ENCODE results near the gene SSH2.

Gene SSH2

DNA sequence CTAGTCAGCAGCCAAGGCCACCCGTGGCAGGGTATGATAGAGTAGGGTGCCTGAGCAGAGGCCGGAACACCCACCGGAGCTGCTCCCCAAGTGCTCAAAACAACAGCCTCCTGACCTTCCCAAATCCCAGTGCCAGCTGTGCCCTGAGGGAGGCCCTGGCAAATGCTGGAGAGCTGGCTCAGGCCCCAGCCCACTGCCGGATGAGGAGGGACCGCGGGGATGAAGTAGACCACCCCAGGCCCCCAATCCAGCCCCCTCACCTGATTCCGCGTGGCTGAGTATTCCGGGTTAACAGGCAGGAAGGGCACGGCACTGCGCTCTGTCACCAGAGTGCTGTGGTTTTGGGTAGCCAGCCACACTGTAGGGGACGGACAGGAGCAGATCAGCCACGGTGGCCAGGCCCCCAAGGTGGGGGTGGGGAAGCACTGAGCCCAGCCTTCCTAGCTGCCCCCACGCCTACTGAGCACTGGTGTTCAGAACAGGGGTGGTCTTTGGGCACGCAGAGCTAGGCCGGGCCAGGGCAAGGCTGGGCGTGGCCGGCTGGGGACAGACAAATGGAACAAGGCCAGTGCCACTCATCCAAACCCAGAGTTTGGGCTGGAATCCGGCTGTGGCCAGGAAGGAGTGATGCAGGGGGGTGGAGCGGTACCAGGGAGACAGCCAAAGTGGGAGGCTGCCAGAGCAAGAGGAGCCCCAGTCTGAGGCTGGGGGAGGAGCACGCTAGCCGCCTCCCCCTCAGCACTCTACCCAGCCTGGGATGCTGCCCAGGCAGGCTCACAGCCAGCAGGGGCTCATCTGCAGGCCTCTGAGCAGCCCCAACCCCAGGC, 352.4 kb downstream of the SSH2 start:
- Histone ChIP-seq H3K36me3 (ENCODE audit: insufficient read depth) (no peaks in the 10 kb centered on the region), H3K9ac (no peak overlapping the region), H3K27ac (no peak overlapping the region), H3K4me3 (IDR thresholded peaks at IDR 0.05; ENCODE audit: insufficient read depth, low read depth, low read length) (no peak overlapping the region), H3K4me1 (ENCODE audit: low read depth, poor library complexity, severe bottlenecking) (peaks cover 13% of the 10 kb centered on the region), H4K20me1 (ENCODE audit: insufficient read depth) (no peaks in the 10 kb centered on the region), H3K4me2 (no peak overlapping the region), H3K27me3 (ENCODE audit: insufficient read depth, low read depth) (no peaks in the 10 kb centered on the region), H2AFZ (ENCODE audit: low read depth) (no peak overlapping the region), H3K79me2 (ENCODE audit: insufficient read depth, low read depth) (no peaks in the 10 kb centered on the region)
- TF ChIP-seq, protein P1, sequence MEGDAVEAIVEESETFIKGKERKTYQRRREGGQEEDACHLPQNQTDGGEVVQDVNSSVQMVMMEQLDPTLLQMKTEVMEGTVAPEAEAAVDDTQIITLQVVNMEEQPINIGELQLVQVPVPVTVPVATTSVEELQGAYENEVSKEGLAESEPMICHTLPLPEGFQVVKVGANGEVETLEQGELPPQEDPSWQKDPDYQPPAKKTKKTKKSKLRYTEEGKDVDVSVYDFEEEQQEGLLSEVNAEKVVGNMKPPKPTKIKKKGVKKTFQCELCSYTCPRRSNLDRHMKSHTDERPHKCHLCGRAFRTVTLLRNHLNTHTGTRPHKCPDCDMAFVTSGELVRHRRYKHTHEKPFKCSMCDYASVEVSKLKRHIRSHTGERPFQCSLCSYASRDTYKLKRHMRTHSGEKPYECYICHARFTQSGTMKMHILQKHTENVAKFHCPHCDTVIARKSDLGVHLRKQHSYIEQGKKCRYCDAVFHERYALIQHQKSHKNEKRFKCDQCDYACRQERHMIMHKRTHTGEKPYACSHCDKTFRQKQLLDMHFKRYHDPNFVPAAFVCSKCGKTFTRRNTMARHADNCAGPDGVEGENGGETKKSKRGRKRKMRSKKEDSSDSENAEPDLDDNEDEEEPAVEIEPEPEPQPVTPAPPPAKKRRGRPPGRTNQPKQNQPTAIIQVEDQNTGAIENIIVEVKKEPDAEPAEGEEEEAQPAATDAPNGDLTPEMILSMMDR (conservative IDR thresholded peaks at IDR 0.05; ENCODE audit: low read depth, low read length) = no peak

DNA sequence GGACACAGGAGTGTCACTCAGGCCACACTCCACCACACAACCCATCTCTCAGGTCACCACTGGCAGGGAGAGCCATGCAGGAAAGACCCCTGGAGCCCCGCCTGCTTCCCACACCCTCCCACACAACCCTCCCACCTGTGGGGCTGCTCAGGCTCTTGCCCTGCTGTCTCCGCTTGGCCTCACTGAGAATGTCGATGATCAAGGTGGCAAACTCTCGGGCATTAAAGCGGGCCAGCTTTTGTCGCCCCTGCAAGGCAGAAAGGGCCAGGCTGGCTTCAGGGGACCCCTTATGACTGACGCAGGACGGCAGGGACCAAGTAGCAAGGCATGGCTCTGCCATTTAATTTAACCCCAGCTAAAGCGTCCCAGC, 353.0 kb downstream of the SSH2 start:
- Histone ChIP-seq H3K79me2 (ENCODE audit: insufficient read depth, low read depth) (no peaks in the 10 kb centered on the region), H3K4me3 (IDR thresholded peaks at IDR 0.05; ENCODE audit: insufficient read depth, low read depth, low read length) (no peak overlapping the region), H2AFZ (ENCODE audit: low read depth) (no peak overlapping the region), H4K20me1 (ENCODE audit: insufficient read depth) (no peaks in the 10 kb centered on the region), H3K4me1 (ENCODE audit: low read depth, poor library complexity, severe bottlenecking) (peaks cover 13% of the 10 kb centered on the region), H3K27ac (no peak overlapping the region), H3K4me2 (no peak overlapping the region), H3K36me3 (ENCODE audit: insufficient read depth) (no peaks in the 10 kb centered on the region), H3K9ac (no peak overlapping the region), H3K27me3 (ENCODE audit: insufficient read depth, low read depth) (no peaks in the 10 kb centered on the region)
- TF ChIP-seq, protein P1 (conservative IDR thresholded peaks at IDR 0.05; ENCODE audit: low read depth, low read length) = no peak

DNA sequence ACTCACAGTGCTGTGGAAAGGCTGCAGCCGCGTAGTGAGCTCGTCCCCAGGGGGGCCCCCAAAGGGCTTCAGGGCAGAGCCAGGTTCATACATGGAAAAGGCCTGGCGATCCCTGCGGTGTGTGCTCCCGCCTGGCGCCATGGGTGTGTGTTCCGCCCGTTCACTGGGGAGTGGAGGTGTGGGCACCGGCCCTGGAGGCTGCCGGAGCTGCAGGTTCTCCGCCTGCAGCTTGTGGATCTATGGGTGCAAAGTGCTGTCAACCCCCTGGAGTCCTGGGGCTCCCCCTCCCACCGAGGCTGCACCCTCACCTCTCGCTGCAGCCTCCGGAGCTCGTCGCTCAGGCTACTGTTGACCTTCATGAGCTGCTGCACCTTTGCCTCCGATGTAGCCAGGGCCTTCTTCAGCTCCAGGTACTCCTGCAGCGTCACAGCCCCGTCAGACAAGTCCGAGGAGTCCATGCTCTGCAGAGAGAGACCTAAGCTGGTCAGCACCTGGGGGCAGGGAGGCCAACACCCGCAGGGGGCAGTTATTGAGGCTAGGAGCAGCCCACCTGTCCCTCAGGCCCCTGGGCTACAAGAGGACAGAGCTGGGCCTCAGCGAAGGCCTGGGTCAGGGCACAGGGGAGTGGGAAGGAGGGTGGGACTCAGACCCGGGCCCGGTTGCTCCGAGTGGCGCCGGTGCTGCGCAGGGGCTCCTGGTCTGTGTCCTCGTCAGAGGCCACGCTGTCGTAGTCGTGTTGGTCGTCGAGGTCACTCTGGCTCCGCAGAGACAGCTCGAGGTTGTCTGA, 353.6 kb downstream of the SSH2 start:
- Histone ChIP-seq H3K4me3 (IDR thresholded peaks at IDR 0.05; ENCODE audit: insufficient read depth, low read depth, low read length) (no peak overlapping the region), H3K36me3 (ENCODE audit: insufficient read depth) (no peaks in the 10 kb centered on the region), H2AFZ (ENCODE audit: low read depth) (no peak overlapping the region), H3K9ac (no peak overlapping the region), H3K4me2 (no peak overlapping the region), H3K27ac (no peak overlapping the region), H3K27me3 (ENCODE audit: insufficient read depth, low read depth) (no peaks in the 10 kb centered on the region), H3K4me1 (ENCODE audit: low read depth, poor library complexity, severe bottlenecking) (peaks cover 11% of the 10 kb centered on the region), H4K20me1 (ENCODE audit: insufficient read depth) (no peaks in the 10 kb centered on the region), H3K79me2 (ENCODE audit: insufficient read depth, low read depth) (no peaks in the 10 kb centered on the region)
- TF ChIP-seq, protein P1 (conservative IDR thresholded peaks at IDR 0.05; ENCODE audit: low read depth, low read length) = no peak

Data from KMS-11 (cell line).